ENCODE results near the gene CEBPA. TPM values are rescaled to one million over a fixed set of nuclear protein-coding genes. Genes with fewer than 3 reads are reported as not detected.

CEBPA gene
- total RNA-seq, 2 experiments from 2014 or later, result 2.1 to 2.5 TPM

- TF ChIP-seq, protein P1, sequence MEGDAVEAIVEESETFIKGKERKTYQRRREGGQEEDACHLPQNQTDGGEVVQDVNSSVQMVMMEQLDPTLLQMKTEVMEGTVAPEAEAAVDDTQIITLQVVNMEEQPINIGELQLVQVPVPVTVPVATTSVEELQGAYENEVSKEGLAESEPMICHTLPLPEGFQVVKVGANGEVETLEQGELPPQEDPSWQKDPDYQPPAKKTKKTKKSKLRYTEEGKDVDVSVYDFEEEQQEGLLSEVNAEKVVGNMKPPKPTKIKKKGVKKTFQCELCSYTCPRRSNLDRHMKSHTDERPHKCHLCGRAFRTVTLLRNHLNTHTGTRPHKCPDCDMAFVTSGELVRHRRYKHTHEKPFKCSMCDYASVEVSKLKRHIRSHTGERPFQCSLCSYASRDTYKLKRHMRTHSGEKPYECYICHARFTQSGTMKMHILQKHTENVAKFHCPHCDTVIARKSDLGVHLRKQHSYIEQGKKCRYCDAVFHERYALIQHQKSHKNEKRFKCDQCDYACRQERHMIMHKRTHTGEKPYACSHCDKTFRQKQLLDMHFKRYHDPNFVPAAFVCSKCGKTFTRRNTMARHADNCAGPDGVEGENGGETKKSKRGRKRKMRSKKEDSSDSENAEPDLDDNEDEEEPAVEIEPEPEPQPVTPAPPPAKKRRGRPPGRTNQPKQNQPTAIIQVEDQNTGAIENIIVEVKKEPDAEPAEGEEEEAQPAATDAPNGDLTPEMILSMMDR (conservative IDR thresholded peaks at IDR 0.05; ENCODE audit: low read length), result no peak
- TF ChIP-seq EZH2phosphoT487 (IDR thresholded peaks at IDR 0.05; ENCODE audit: borderline replicate concordance, low read depth, low read length), result no peak
- Histone ChIP-seq H2AFZ (ENCODE audit: low read length) (no peak overlapping the region), H3K9me2 (ENCODE audit: insufficient read depth, low read length) (no peaks in the 10 kb centered on the region), H4K20me1 (ENCODE audit: insufficient read depth, low read length) (no peaks in the 10 kb centered on the region; the same call in 1 of the 2 replicates), H3K27ac (ENCODE audit: low read depth, low read length, poor library complexity, severe bottlenecking) (no peak overlapping the region), H3K4me3 (ENCODE audit: low read depth, low read length, poor library complexity, severe bottlenecking) (no peak overlapping the region), H3K4me1 (ENCODE audit: insufficient read depth, low read length, poor library complexity, severe bottlenecking) (peaks cover 4% of the 10 kb centered on the region), H3K36me3 (ENCODE audit: insufficient read depth, low read length) (no peaks in the 10 kb centered on the region), H3K79me2 (ENCODE audit: insufficient read depth, low read depth, low read length) (no peaks in the 10 kb centered on the region), H3K4me2 (ENCODE audit: low read length) (no peak overlapping the region), H3K9me3 (ENCODE audit: low read length) (no peaks in the 10 kb centered on the region)
- intact Hi-C loops (cut with micrococcal nuclease; ENCODE audit: unreplicated experiment), result loop anchor here (2.0 kb wide), 1 partner anchor 71 kb away; no protein-coding TSS in a partner anchor
- BruUV-seq (replicated peaks), result no TSS peak
- DNase-seq (ENCODE audit: low spot score), result no peak
- POLR2A ChIA-PET, result interaction anchor here (0.6 kb wide), 2 partner anchors 223 to 696 kb away, joined by 3 read pairs; no protein-coding TSS in a partner anchor
- CTCF ChIA-PET (ENCODE audit: unreplicated experiment), result no interaction called here
Measured at GRCh38 chr19:33303791-33304345, 1.5 kb upstream of the CEBPA start.

DNA sequence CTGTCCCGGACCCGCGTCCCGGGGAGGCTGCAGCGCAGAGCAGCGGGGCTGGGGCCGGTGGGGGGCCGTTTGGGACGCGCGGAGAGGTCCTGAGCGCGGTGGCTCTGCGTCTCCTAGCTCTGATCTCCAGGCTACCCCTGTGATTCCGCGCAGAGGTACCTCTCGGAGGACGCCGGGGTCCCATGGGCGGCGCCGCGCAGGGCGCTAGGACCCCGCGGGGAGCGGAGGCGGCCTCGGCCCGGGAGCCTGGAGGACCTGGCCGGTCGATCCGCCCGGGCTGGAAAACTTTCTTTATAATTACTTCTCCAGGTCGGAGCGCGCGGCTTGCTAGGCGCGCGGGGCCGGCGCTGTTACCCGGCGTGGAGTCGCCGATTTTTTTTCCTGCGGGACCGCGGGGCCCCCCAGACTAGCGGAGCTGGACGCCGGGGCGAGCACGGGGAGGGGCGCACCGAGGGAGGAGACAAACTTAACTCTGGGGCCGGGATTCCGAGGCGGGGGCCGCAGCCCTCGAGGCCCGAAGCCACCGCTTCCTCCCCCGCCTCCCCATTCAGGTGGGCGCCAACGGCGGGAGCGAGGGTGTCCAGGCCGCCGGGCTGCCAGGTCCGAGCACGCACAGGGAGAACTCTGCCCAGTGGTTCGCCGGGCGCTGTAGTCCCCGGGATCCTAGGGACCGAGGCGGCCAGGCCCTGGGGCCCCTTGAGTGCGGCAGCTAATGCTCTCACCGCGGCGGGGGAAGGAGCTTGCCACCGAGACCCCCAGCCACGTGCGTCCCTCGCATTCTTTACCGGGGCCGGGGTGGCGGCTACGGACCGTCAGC lies 848 bp upstream of the CEBPA start:
- ChIA-PET POLR2A (interaction anchor here (0.6 kb wide), 1 partner anchor 696 kb away, joined by 3 read pairs; no protein-coding TSS in a partner anchor), CTCF (ENCODE audit: unreplicated experiment) (no interaction called here)
- H3K27ac ChIP-seq (ENCODE audit: low read depth, low read length, poor library complexity, severe bottlenecking), result no peak overlapping the region
- H3K4me2 ChIP-seq (ENCODE audit: low read length), result peak overlapping the region; percentile 80
- BruUV-seq (replicated peaks), result no TSS peak
- intact Hi-C loops (cut with micrococcal nuclease; ENCODE audit: unreplicated experiment), result loop anchor here (1.0 to 2.0 kb wide), 2 partner anchors 72 to 126 kb away; no protein-coding TSS in a partner anchor
- DNase-seq (ENCODE audit: low spot score), result peak; percentile 45
- peak overlapping the region; percentile 89 for H2AFZ ChIP-seq (ENCODE audit: low read length)
- no peak for TF ChIP-seq EZH2phosphoT487 (IDR thresholded peaks at IDR 0.05; ENCODE audit: borderline replicate concordance, low read depth, low read length)
- TF ChIP-seq, protein P1 (conservative IDR thresholded peaks at IDR 0.05; ENCODE audit: low read length), result no peak
- no peaks in the 10 kb centered on the region for H3K9me2 ChIP-seq (ENCODE audit: insufficient read depth, low read length)
- H3K9me3 ChIP-seq (ENCODE audit: low read length), result no peaks in the 10 kb centered on the region
- no peaks in the 10 kb centered on the region for H3K79me2 ChIP-seq (ENCODE audit: insufficient read depth, low read depth, low read length)
- H3K4me1 ChIP-seq (ENCODE audit: insufficient read depth, low read length, poor library complexity, severe bottlenecking), result peaks cover 4% of the 10 kb centered on the region
- H3K36me3 ChIP-seq (ENCODE audit: insufficient read depth, low read length), result no peaks in the 10 kb centered on the region
- H3K4me3 ChIP-seq (ENCODE audit: low read depth, low read length, poor library complexity, severe bottlenecking), result peak overlapping the region; percentile 70
- H4K20me1 ChIP-seq (ENCODE audit: insufficient read depth, low read length), result no peaks in the 10 kb centered on the region; the same call in 1 of the 2 replicates

GRCh38 chr19:33301900-33302174 lies 497 bp downstream of the CEBPA start:
- Histone ChIP-seq H3K36me3 (ENCODE audit: insufficient read depth, low read length) (no peaks in the 10 kb centered on the region), H3K4me2 (ENCODE audit: low read length) (peak overlapping the region; percentile 80), H3K9me3 (ENCODE audit: low read length) (no peaks in the 10 kb centered on the region), H3K79me2 (ENCODE audit: insufficient read depth, low read depth, low read length) (no peaks in the 10 kb centered on the region), H4K20me1 (ENCODE audit: insufficient read depth, low read length) (no peaks in the 10 kb centered on the region; the same call in 1 of the 2 replicates), H3K9me2 (ENCODE audit: insufficient read depth, low read length) (no peaks in the 10 kb centered on the region), H3K27ac (ENCODE audit: low read depth, low read length, poor library complexity, severe bottlenecking) (no peak overlapping the region), H2AFZ (ENCODE audit: low read length) (no peak overlapping the region), H3K4me3 (ENCODE audit: low read depth, low read length, poor library complexity, severe bottlenecking) (peak overlapping the region; percentile 60), H3K4me1 (ENCODE audit: insufficient read depth, low read length, poor library complexity, severe bottlenecking) (peaks cover 4% of the 10 kb centered on the region)
- DNase-seq (ENCODE audit: low spot score), result no peak
- intact Hi-C loops (cut with micrococcal nuclease; ENCODE audit: unreplicated experiment), result loop anchor here (1.0 to 2.0 kb wide), 2 partner anchors 73 to 125 kb away; no protein-coding TSS in a partner anchor
- TF ChIP-seq, protein P1 (conservative IDR thresholded peaks at IDR 0.05; ENCODE audit: low read length), result no peak
- POLR2A ChIA-PET, result no interaction called here
- CTCF ChIA-PET (ENCODE audit: unreplicated experiment), result no interaction called here
- no TSS peak for BruUV-seq (replicated peaks)

Data from OCI-LY7 (cell line).